C4-2B (cell line): ENCODE results near the gene PRSS12.

Experiments used
- H3K27ac ChIP-seq: fragments of 450-650 bp; 2 replicates; pipeline ENCODE4 v1.5.1; 2017
- ZFX ChIP-seq: fragments of 450-650 bp; IDR thresholded peaks from 2 replicates; pipeline ENCODE4 v1.6.1; 2017
- TF ChIP-seq, protein P1 (sequence below): fragments of 450-650 bp; conservative IDR thresholded peaks from 2 replicates; pipeline ENCODE4 v1.5.1; 2017; ENCODE audit warnings: mild to moderate bottlenecking

Gene PRSS12

DNA sequence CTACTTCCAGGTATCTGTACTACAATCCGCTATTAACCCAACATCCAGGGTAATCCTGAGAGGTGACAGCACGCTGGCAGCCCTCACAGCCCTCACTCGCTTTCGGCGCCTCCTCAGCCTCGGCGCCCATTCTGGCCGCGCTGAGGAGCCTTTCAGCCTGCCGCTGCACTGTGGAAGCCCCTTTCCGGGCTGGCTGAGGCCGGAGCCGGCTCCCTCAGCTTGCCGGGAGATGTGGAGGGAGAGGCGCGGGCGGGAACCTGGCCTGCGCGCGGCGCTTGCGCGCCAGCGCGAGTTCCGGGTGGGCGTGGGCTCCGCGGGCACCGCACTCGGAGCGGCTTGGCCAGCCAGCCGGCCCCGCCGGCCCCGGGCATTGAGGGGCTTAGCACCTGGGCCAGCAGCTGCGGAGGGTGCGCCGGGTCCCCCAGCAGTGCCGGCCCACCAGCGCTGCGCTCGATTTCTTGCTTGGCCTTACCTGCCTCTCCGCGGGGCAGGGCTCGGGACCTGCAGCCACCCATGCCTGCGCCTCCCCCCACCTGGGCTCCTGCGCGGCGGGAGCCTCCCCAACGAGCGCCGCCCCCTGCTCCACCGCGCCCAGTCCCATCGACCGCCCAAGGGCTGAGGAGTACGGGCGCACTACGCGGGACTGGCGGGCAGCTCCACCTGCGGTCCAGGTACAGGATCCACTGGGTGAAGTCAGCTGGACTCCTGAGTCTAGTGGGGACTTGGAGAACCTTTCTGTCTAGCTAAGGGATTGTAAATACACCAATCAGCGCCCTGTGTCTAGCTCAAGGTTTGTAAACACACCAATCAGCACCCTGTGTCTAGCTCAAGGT is 87.3 kb downstream of the PRSS12 start:
- H3K27ac ChIP-seq: no peak overlapping the region
- TF ChIP-seq, protein P1, sequence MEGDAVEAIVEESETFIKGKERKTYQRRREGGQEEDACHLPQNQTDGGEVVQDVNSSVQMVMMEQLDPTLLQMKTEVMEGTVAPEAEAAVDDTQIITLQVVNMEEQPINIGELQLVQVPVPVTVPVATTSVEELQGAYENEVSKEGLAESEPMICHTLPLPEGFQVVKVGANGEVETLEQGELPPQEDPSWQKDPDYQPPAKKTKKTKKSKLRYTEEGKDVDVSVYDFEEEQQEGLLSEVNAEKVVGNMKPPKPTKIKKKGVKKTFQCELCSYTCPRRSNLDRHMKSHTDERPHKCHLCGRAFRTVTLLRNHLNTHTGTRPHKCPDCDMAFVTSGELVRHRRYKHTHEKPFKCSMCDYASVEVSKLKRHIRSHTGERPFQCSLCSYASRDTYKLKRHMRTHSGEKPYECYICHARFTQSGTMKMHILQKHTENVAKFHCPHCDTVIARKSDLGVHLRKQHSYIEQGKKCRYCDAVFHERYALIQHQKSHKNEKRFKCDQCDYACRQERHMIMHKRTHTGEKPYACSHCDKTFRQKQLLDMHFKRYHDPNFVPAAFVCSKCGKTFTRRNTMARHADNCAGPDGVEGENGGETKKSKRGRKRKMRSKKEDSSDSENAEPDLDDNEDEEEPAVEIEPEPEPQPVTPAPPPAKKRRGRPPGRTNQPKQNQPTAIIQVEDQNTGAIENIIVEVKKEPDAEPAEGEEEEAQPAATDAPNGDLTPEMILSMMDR: no peak
- TF ChIP-seq ZFX: no peak

DNA sequence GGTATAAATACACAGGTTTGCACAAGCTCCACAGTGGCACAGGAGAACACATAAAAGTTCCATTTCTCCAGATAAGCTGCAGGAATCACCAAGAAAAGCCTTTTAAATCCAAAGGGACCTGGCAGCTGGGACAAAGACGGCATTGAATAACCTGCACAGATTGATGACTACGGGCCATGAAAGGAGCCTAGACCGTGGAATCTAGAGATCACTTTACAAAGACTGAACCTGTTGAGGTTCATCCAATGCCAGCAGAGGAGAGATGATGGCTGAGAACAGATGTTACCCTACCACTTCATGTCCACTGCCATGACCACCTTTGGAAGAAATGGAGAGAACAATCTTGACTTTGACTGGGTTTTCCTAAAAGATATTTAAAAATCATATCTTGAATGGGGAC is 88.7 kb downstream of the PRSS12 start:
- TF ChIP-seq, protein P1: no peak
- no peak for TF ChIP-seq ZFX
- no peak overlapping the region for H3K27ac ChIP-seq

DNA sequence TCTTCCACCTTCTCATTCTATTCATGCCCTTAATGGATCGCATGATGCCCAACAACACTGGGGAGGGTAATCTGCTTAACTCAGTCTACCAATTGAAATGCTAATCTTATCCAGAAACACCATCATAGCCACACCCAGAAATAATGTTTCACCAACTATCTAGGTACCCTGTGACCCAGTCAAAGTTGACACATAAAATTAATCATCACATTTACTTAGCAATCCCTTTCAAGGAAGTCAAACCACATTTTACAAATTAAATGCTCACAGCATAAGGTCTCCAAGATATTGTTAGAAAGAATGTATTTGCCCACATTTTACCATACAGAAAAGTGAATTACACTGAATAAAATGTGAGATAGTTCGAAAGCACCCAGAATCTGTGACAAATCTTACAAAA is 92.5 kb downstream of the PRSS12 start:
- no peak for TF ChIP-seq ZFX
- TF ChIP-seq, protein P1: no peak
- no peak overlapping the region for H3K27ac ChIP-seq

DNA sequence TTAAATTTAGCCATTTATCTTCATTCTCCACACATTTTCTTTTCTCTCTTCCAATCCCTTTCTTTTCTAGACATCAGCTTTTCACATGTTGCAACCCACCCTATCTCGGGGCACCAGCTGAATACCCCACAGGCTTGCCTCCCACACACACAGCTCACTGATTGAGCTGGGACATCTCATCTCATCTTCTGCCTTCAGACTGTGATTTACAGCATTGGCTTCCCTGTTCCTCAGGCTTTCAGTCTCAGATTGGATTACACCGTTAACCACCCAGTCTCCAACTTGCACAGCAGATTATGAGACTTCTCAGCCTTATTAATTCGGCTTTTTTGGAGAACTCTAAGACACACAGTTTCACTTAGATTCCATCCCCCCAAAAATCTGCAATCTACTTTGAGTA is 93.7 kb downstream of the PRSS12 start:
- no peak overlapping the region for H3K27ac ChIP-seq
- TF ChIP-seq ZFX: no peak
- TF ChIP-seq, protein P1: no peak

DNA sequence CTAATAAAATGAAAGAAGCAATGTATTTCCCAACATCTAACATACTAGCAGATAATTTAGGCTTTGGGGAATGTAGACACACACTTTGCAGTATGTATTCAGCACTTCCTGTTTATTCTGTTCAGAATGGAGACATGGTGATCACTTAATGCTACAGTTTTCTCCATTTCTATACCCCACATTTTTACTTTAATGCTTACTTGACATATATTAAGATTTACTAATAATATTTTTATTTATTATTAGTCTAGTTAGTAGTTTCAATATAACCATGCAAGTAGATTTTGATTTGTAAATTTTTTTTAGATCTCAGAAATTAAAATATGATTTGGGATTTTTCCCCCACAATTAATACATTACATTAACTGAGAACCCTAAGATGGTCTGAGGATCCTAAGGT is 98.4 kb downstream of the PRSS12 start:
- TF ChIP-seq ZFX: no peak
- TF ChIP-seq, protein P1: no peak
- no peak overlapping the region for H3K27ac ChIP-seq

DNA sequence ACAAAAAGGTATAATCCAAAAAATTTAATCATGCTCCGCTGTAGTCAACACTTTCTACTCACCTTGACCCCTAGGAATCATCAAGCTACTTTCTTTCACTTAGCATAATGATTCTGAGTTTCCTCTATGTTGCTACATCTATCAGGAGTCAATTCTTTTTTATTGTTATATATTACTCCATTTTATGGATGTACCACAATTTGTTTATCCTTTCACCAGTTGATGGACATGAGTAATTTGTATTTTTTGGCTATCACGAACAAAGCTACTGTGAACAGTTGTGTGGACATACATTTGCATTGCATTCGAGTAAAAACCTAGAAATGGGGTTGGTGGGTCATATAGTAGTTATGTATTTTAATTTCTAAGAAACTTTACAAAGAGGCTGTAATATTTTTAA is 102.9 kb downstream of the PRSS12 start:
- H3K27ac ChIP-seq: no peak overlapping the region
- TF ChIP-seq, protein P1: no peak
- TF ChIP-seq ZFX: no peak

DNA sequence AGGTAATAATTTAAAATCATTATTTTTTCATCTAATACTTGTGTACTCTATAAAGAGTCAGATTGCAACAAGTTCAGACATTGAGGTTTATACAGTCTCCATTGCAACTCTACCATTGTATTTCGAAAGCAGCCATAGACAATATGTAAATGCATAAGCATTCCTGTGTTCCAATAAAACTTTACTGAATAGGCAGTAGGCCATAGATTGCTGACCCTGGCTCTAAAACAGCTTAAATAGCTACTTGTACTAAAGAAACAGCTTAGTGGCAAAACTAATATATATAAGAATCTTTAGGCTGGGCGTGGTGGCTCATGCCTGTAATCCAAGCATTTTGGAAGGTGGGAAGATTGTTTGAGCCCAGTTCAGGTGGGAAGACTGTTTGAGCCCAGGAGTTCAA is 115.3 kb downstream of the PRSS12 start:
- H3K27ac ChIP-seq: no peak overlapping the region
- TF ChIP-seq, protein P1: no peak
- TF ChIP-seq ZFX: no peak
